Gastroesophageal sphincter (tissue), 4 donors: ENCODE data around the gene EXPH5. TPM values are rescaled to one million over a fixed set of nuclear protein-coding genes. Genes with fewer than 3 reads are reported as not detected.

Source experiments
- ATAC-seq: fragments of 150-250 bp; one replicate; pipeline ENCODE4 v1.9.1; 2016; ENCODE audit warnings: mild to moderate bottlenecking, moderate library complexity
- H3K27ac ChIP-seq, 4 donors: fragments of 200-600 bp; sonication (generic) in 3 of 4; 1 replicate in 3 of 4; 2 replicates in 1 of 4; pipeline ENCODE4 v1.5.1; 2016 to 2019
- H3K27me3 ChIP-seq: fragments of 200-600 bp; sonication (generic); one replicate; pipeline ENCODE4 v1.5.1; 2019
- H3K36me3 ChIP-seq, 2 donors: fragments of 200-600 bp; sonication (generic); one replicate each; pipeline ENCODE4 v1.5.1; 2019; ENCODE audit warnings: control low read depth in 1 of 2
- H3K4me1 ChIP-seq, 3 donors: fragments of 200-600 bp; sonication (generic); 1 replicate in 2 of 3; 2 replicates in 1 of 3; pipeline ENCODE4 v1.5.1; 2016 to 2019; ENCODE audit warnings: control low read depth in 2 of 3
- H3K4me3 ChIP-seq, 2 donors: fragments of 200-600 bp; sonication (generic); one replicate each; pipeline ENCODE4 v1.5.1; 2019; ENCODE audit warnings: mild to moderate bottlenecking in 1 of 2, moderate library complexity in 1 of 2
- H3K9me3 ChIP-seq, 3 donors: fragments of 200-600 bp; sonication (generic); one replicate each; pipeline ENCODE4 v1.5.1; 2017 to 2019; ENCODE audit warnings: control low read depth in 2 of 3
- CTCF ChIP-seq, 4 experiments: fragments of 200-600 bp in 2 of 4; fragments of 450-650 bp in 2 of 4; sonication (generic) in 1 of 4; IDR thresholded peaks; one replicate each; pipeline ENCODE4 v1.5.1; 2017 to 2019; ENCODE audit warnings: antibody characterized with exemption in 4 of 4, mild to moderate bottlenecking in 2 of 4, moderate library complexity in 2 of 4
- EP300 ChIP-seq: sonication (generic); formaldehyde crosslinking; IDR thresholded peaks from one replicate; pipeline ENCODE4 v1.6.1; 2017; ENCODE audit warnings: antibody characterized with exemption, mild to moderate bottlenecking
- POLR2A ChIP-seq, 2 donors: fragments of 450-650 bp; IDR thresholded peaks; one replicate each; pipeline ENCODE4 v1.6.1; 2017; ENCODE audit warnings: antibody characterized with exemption in 2 of 2, mild to moderate bottlenecking in 2 of 2, moderate library complexity in 1 of 2
- POLR2AphosphoS5 ChIP-seq: sonication (generic); formaldehyde crosslinking; IDR thresholded peaks from one replicate; pipeline ENCODE4 v1.6.1; 2017; ENCODE audit warnings: antibody characterized with exemption
- WGBS, 2 donors: methylation state at CpG; one replicate each; pipeline ENCODE4 v1.1.5; 2018; ENCODE audit warnings: low coverage in 1 of 2; 5-methylcytosine and 5-hydroxymethylcytosine counted together
- total RNA-seq, 4 donors: library from RNA; depleted of rRNA; stranded (reverse); fragments of >200 nt; gene quantifications; one replicate each; pipeline ENCODE4 v1.1.0, GENCODE V29; 2016

Gene EXPH5
- total RNA-seq, 4 donors from 2014 or later: 1.1 to 4.8 (median 4.0) TPM

- H3K27me3 ChIP-seq: no peaks in the 10 kb centered on the region
- H3K4me1 ChIP-seq: peaks cover 0 to 8% (median 0%) of the 10 kb centered on the region in 3 donors
- H3K36me3 ChIP-seq: no peaks in the 10 kb centered on the region
- no peak overlapping the region for H3K27ac ChIP-seq
- WGBS, 2 donors: 50 to 100% methylated on average over 1 to 3 of the region's 3 CpGs
- no peak for TF ChIP-seq POLR2A (IDR thresholded peaks at IDR 0.05)
- no peak for TF ChIP-seq CTCF (IDR thresholded peaks at IDR 0.05)
- TF ChIP-seq POLR2AphosphoS5: no peak
- TF ChIP-seq EP300: no peak
- no peak for ATAC-seq
- H3K9me3 ChIP-seq: no peaks in the 10 kb centered on the region
- H3K4me3 ChIP-seq: no peak overlapping the region
Measured at GRCh38 chr11:108565653-108566052, 27.9 kb downstream of the EXPH5 start.

GRCh38 chr11:108562746-108563581, 30.6 kb downstream of the EXPH5 start:
- H3K27ac ChIP-seq: no peak overlapping the region
- TF ChIP-seq POLR2A (IDR thresholded peaks at IDR 0.05): no peak
- no peak for TF ChIP-seq CTCF (IDR thresholded peaks at IDR 0.05)
- TF ChIP-seq EP300: no peak
- no peak for TF ChIP-seq POLR2AphosphoS5
- no peaks in the 10 kb centered on the region for H3K27me3 ChIP-seq
- peaks cover 0 to 8% (median 0%) of the 10 kb centered on the region in 3 donors for H3K4me1 ChIP-seq
- no peaks in the 10 kb centered on the region for H3K36me3 ChIP-seq
- H3K4me3 ChIP-seq: no peak overlapping the region
- no peak for ATAC-seq
- no peaks in the 10 kb centered on the region for H3K9me3 ChIP-seq
- WGBS, 2 donors: 64 to 78% methylated on average over 1 to 5 of the region's 5 CpGs

- TF ChIP-seq EP300: no peak
- TF ChIP-seq CTCF (IDR thresholded peaks at IDR 0.05): no peak
- TF ChIP-seq POLR2AphosphoS5: no peak
- TF ChIP-seq POLR2A (IDR thresholded peaks at IDR 0.05): no peak
- Histone ChIP-seq H3K36me3 (no peaks in the 10 kb centered on the region), H3K4me3 (no peak overlapping the region), H3K27me3 (no peaks in the 10 kb centered on the region), H3K9me3 (no peaks in the 10 kb centered on the region), H3K4me1 (peaks cover 0 to 8% (median 0%) of the 10 kb centered on the region in 3 donors), H3K27ac (no peak overlapping the region)
- WGBS, 2 donors: 30 to 33% methylated on average over 3 of the region's 3 CpGs
- no peak for ATAC-seq
Measured at GRCh38 chr11:108561535-108561991, 32.0 kb downstream of the EXPH5 start.

GRCh38 chr11:108559904-108560303, 33.7 kb downstream of the EXPH5 start:
- ATAC-seq: no peak
- H3K9me3 ChIP-seq: no peaks in the 10 kb centered on the region
- H3K27ac ChIP-seq: no peak overlapping the region
- WGBS, 2 donors: 55 to 93% methylated on average over 2 of the region's 2 CpGs
- H3K36me3 ChIP-seq: no peaks in the 10 kb centered on the region
- H3K27me3 ChIP-seq: no peaks in the 10 kb centered on the region
- TF ChIP-seq POLR2A (IDR thresholded peaks at IDR 0.05) (no peak), CTCF (IDR thresholded peaks at IDR 0.05) (no peak), EP300 (no peak), POLR2AphosphoS5 (no peak)
- H3K4me1 ChIP-seq: peaks cover 0 to 8% (median 0%) of the 10 kb centered on the region in 3 donors
- no peak overlapping the region for H3K4me3 ChIP-seq

- H3K27ac ChIP-seq: no peak overlapping the region
- ATAC-seq: no peak
- no peaks in the 10 kb centered on the region for H3K27me3 ChIP-seq
- no peak overlapping the region for H3K4me3 ChIP-seq
- no peaks in the 10 kb centered on the region for H3K9me3 ChIP-seq
- no peak for TF ChIP-seq CTCF (IDR thresholded peaks at IDR 0.05)
- TF ChIP-seq POLR2AphosphoS5: no peak
- TF ChIP-seq EP300: no peak
- TF ChIP-seq POLR2A (IDR thresholded peaks at IDR 0.05): no peak
- peaks cover 0 to 8% (median 0%) of the 10 kb centered on the region in 3 donors for H3K4me1 ChIP-seq
- H3K36me3 ChIP-seq: no peaks in the 10 kb centered on the region
- 25 to 31% methylated on average over 2 of the region's 2 CpGs for WGBS, 2 donors
Measured at GRCh38 chr11:108559340-108559739, 34.2 kb downstream of the EXPH5 start.
